H1 (cell line): ENCODE data around the gene SELENOO. TPM values are rescaled to one million over a fixed set of nuclear protein-coding genes. Genes with fewer than 3 reads are reported as not detected.

Experiments used
- CTCF ChIA-PET: fragments of 300-600 bp; sonication (Branson Sonifier 250); formaldehyde crosslinking; loops from one replicate; lab custom pipeline; 2021; ENCODE audit not compliant: partially characterized antibody; lab: Charles Lee
- POLR2A ChIA-PET: fragments of 300-600 bp; sonication (Branson Sonifier 250); formaldehyde crosslinking; loops from one replicate; lab custom pipeline; 2021; ENCODE audit warnings: inconsistent platforms; ENCODE audit not compliant: partially characterized antibody; lab: Charles Lee
- DNase-seq, 2 experiments: peaks; one replicate each; pipeline versions ENCODE4 v3.0.0 to v3.0.0-alpha.2; 2010 to 2022; ENCODE audit warnings: low spot score in 2 of 2, low read depth in 1 of 2, mixed read lengths in 1 of 2
- FAIRE-seq: peaks from 2 replicates; lab custom pipeline; 2011; peaks lifted over from hg19 to GRCh38; lab: Jason Lieb, UNC
- H2AFZ ChIP-seq: 2 replicates; pipeline ENCODE4 v1.8.1; 2012; ENCODE audit warnings: low read length, inconsistent platforms
- H2AK5ac ChIP-seq: 2 replicates; pipeline ENCODE4 v1.6.1; 2013; ENCODE audit warnings: low read depth, low read length
- H2BK120ac ChIP-seq: replicated peaks from 2 replicates; pipeline ENCODE3; 2013; ENCODE audit warnings: low read depth, low read length, inconsistent platforms
- H2BK12ac ChIP-seq: 2 replicates; pipeline ENCODE4 v1.6.1; 2013; ENCODE audit warnings: low read depth, low read length
- H2BK15ac ChIP-seq: 2 replicates; pipeline ENCODE4 v1.6.1; 2013; ENCODE audit warnings: low read length
- H2BK20ac ChIP-seq: 2 replicates; pipeline ENCODE4 v1.6.1; 2013; ENCODE audit warnings: low read length
- H2BK5ac ChIP-seq: 2 replicates; pipeline ENCODE4 v1.6.1; 2013; ENCODE audit warnings: low read depth, low read length
- H3K14ac ChIP-seq: 2 replicates; pipeline ENCODE4 v1.6.1; 2013; ENCODE audit warnings: inconsistent platforms; ENCODE audit not compliant: insufficient read length
- H3K18ac ChIP-seq: 2 replicates; pipeline ENCODE4 v1.6.1; 2013; ENCODE audit warnings: low read length; ENCODE audit errors: extremely low read depth
- H3K23ac ChIP-seq: 2 replicates; pipeline ENCODE4 v1.6.1; 2013; ENCODE audit warnings: inconsistent platforms; ENCODE audit not compliant: insufficient read length
- H3K23me2 ChIP-seq: 2 replicates; pipeline ENCODE4 v1.6.1; 2013; ENCODE audit warnings: low read depth, low read length
- H3K27ac ChIP-seq: 2 replicates; pipeline ENCODE4 v1.6.1; 2011; ENCODE audit warnings: low read depth, low read length, inconsistent platforms
- H3K27me3 ChIP-seq, 4 experiments: replicated peaks in 1 of 4; 1 replicate in 1 of 4; 2 replicates in 3 of 4; pipeline versions ENCODE4 v1.6.1 to v1.8.1; 2011 to 2013; ENCODE audit warnings: low read length in 3 of 4, mild to moderate bottlenecking in 3 of 4, inconsistent platforms in 2 of 4, mixed read lengths in 2 of 4, moderate library complexity in 1 of 4; ENCODE audit not compliant: control insufficient read depth in 3 of 4, insufficient read depth in 3 of 4; ENCODE audit errors: extremely low read depth in 1 of 4
- H3K36me3 ChIP-seq, 4 experiments: 2 replicates each; pipeline versions ENCODE4 v1.6.1 to v1.8.1; 2011 to 2013; ENCODE audit warnings: mild to moderate bottlenecking in 4 of 4, low read length in 3 of 4, moderate library complexity in 2 of 4, control low read depth in 1 of 4, inconsistent platforms in 1 of 4; ENCODE audit not compliant: insufficient read depth in 4 of 4, control insufficient read depth in 2 of 4
- H3K4ac ChIP-seq: replicated peaks from 2 replicates; pipeline ENCODE3; 2013; ENCODE audit warnings: low read length, low read depth, mixed read lengths, inconsistent platforms; ENCODE audit not compliant: insufficient read length
- H3K4me1 ChIP-seq, 4 experiments: replicated peaks in 1 of 4; 1 replicate in 1 of 4; 2 replicates in 3 of 4; pipeline versions ENCODE4 v1.6.1 to v1.8.1; 2011 to 2013; ENCODE audit warnings: low read length in 3 of 4, inconsistent platforms in 2 of 4, mixed read lengths in 1 of 4; ENCODE audit not compliant: insufficient read depth in 4 of 4, control insufficient read depth in 3 of 4
- H3K4me2 ChIP-seq, 2 experiments: 2 replicates each; pipeline versions ENCODE4 v1.6.1 to v1.8.1; 2011 to 2013; ENCODE audit warnings: low read depth in 2 of 2, low read length in 2 of 2, control low read depth in 1 of 2, inconsistent platforms in 1 of 2, mild to moderate bottlenecking in 1 of 2; ENCODE audit not compliant: insufficient read depth in 1 of 2
- H3K4me3 ChIP-seq, 4 experiments: fragments of 200-600, 300-600 bp in 1 of 4; sonication (generic), shearing (Covaris generic), sonication (Bioruptor Twin) in 1 of 4; 2 replicates each; pipeline versions ENCODE4 v1.5.1 to v1.8.1; 2011 to 2016; ENCODE audit warnings: low read length in 4 of 4, low read depth in 3 of 4, control low read depth in 2 of 4, inconsistent platforms in 2 of 4, mild to moderate bottlenecking in 2 of 4, mixed read lengths in 1 of 4, moderate library complexity in 1 of 4; ENCODE audit not compliant: insufficient read depth in 2 of 4; ENCODE audit errors: extremely low read depth in 1 of 4
- H3K56ac ChIP-seq: replicated peaks from 2 replicates; pipeline ENCODE3; 2013; ENCODE audit warnings: low read depth, mild to moderate bottlenecking, mixed read lengths, low read length, inconsistent platforms; ENCODE audit not compliant: insufficient read length
- H3K79me1 ChIP-seq: 2 replicates; pipeline ENCODE4 v1.6.1; 2013; ENCODE audit warnings: low read depth, low read length, control low read depth
- H3K79me2 ChIP-seq, 2 experiments: 2 replicates each; pipeline versions ENCODE4 v1.6.1 to v1.8.1; 2012 to 2013; ENCODE audit warnings: low read length in 2 of 2, mild to moderate bottlenecking in 2 of 2, inconsistent platforms in 1 of 2; ENCODE audit not compliant: insufficient read depth in 2 of 2, control insufficient read depth in 1 of 2
- H3K9ac ChIP-seq, 4 experiments: replicated peaks in 1 of 4; 1 replicate in 1 of 4; 2 replicates in 3 of 4; pipeline versions ENCODE4 v1.6.1 to v1.8.1; 2011 to 2013; ENCODE audit warnings: low read depth in 3 of 4, low read length in 3 of 4, control low read depth in 2 of 4, mild to moderate bottlenecking in 2 of 4, moderate library complexity in 2 of 4, inconsistent platforms in 1 of 4; ENCODE audit errors: extremely low read depth in 1 of 4
- H3K9me3 ChIP-seq, 2 experiments: 2 replicates each; pipeline versions ENCODE4 v1.6.1 to v1.8.1; 2012 to 2013; ENCODE audit warnings: mild to moderate bottlenecking in 2 of 2, moderate library complexity in 2 of 2, control low read depth in 1 of 2, inconsistent platforms in 1 of 2, low read depth in 1 of 2, low read length in 1 of 2, mixed read lengths in 1 of 2; ENCODE audit not compliant: insufficient read depth in 2 of 2
- H4K20me1 ChIP-seq, 2 experiments: replicated peaks in 1 of 2; 2 replicates each; pipeline versions ENCODE3 to v1.8.1; 2011 to 2013; ENCODE audit warnings: inconsistent platforms in 2 of 2, low read length in 2 of 2, mild to moderate bottlenecking in 1 of 2; ENCODE audit not compliant: insufficient read depth in 2 of 2, control insufficient read depth in 1 of 2
- H4K5ac ChIP-seq: 2 replicates; pipeline ENCODE4 v1.6.1; 2013; ENCODE audit warnings: low read length, low read depth, mixed read lengths, inconsistent platforms; ENCODE audit not compliant: insufficient read length
- H4K8ac ChIP-seq: 2 replicates; pipeline ENCODE4 v1.8.0; 2013; ENCODE audit warnings: mild to moderate bottlenecking, moderate library complexity, low read length, inconsistent platforms; ENCODE audit not compliant: insufficient read depth; ENCODE audit errors: extremely low read depth
- H4K91ac ChIP-seq: replicated peaks from 2 replicates; pipeline ENCODE3; 2013; ENCODE audit warnings: low read length, mixed read lengths, inconsistent platforms; ENCODE audit not compliant: insufficient read length
- CEBPB ChIP-seq: IDR thresholded peaks from 2 replicates; pipeline ENCODE4 v1.6.1; 2012; ENCODE audit warnings: low read depth, low read length
- CTBP2 ChIP-seq: IDR thresholded peaks from 2 replicates; pipeline ENCODE4 v1.7.0; 2011; ENCODE audit warnings: borderline replicate concordance, mild to moderate bottlenecking, moderate library complexity, mixed read lengths, low read length; ENCODE audit not compliant: insufficient read depth, insufficient read length
- E2F6 ChIP-seq: IDR thresholded peaks from 2 replicates; pipeline ENCODE4 v1.6.1; 2012; ENCODE audit warnings: inconsistent platforms
- EGR1 ChIP-seq: IDR thresholded peaks from 2 replicates; pipeline ENCODE4 v1.6.1; 2011; ENCODE audit warnings: low read depth, low read length, borderline replicate concordance
- EZH2 ChIP-seq: fragments of 200-600 bp; sonication (generic); IDR thresholded peaks from 2 replicates; pipeline ENCODE4 v1.7.1; 2012; ENCODE audit warnings: low read depth, mild to moderate bottlenecking, moderate library complexity, low read length, inconsistent platforms; ENCODE audit not compliant: severe bottlenecking
- KDM4A ChIP-seq: IDR thresholded peaks from one replicate; pipeline ENCODE4 v1.7.1; 2012; ENCODE audit warnings: low read depth, mild to moderate bottlenecking, moderate library complexity, low read length, inconsistent platforms; ENCODE audit not compliant: severe bottlenecking
- KDM5A ChIP-seq: fragments of 200-600 bp; IDR thresholded peaks from 2 replicates; pipeline ENCODE4 v1.7.1; 2012; ENCODE audit warnings: mild to moderate bottlenecking, low read length, inconsistent platforms, mixed read lengths
- RBBP5 ChIP-seq: IDR thresholded peaks from 2 replicates; pipeline ENCODE4 v1.7.1; 2012; ENCODE audit warnings: low read depth, mild to moderate bottlenecking, inconsistent platforms, low read length, moderate library complexity, borderline replicate concordance
- SIN3A ChIP-seq, 2 experiments: IDR thresholded peaks in 1 of 2; conservative IDR thresholded peaks in 1 of 2; 2 replicates each; pipeline ENCODE4 v1.6.1; 2011 to 2012; ENCODE audit warnings: low read length in 2 of 2, improper control_type of control experiment in 1 of 2, low read depth in 1 of 2, mild to moderate bottlenecking in 1 of 2
- SRF ChIP-seq: IDR thresholded peaks from 2 replicates; pipeline ENCODE4 v1.6.1; 2011; ENCODE audit warnings: mild to moderate bottlenecking, low read depth, low read length, moderate library complexity
- ZNF274 ChIP-seq: IDR thresholded peaks from 2 replicates; pipeline ENCODE4 v1.7.0; 2012; ENCODE audit warnings: low read length, borderline replicate concordance; ENCODE audit errors: extremely low read depth
- WGBS, 2 experiments: shearing (Covaris generic) in 1 of 2; methylation state at CpG; one replicate each; pipeline versions ENCODE4 v1.1.6 to v1.1.7; 2013 to 2015; ENCODE audit warnings: low lambda C conversion rate in 2 of 2, mixed read lengths in 2 of 2, inconsistent platforms in 1 of 2, low coverage in 1 of 2, missing lambda C conversion rate in 1 of 2; ENCODE audit not compliant: insufficient replicate concordance in 2 of 2, insufficient coverage in 1 of 2, insufficient read length in 1 of 2; ENCODE audit errors: extremely low coverage in 1 of 2, missing lambda C conversion rate in 1 of 2; 5-methylcytosine and 5-hydroxymethylcytosine counted together
- polyA plus RNA-seq, 7 experiments: library from polyadenylated mRNA; depleted of rRNA in 3 of 7; stranded (reverse) in 5 of 7; unstranded in 2 of 7; fragments of >200 nt in 5 of 7; fragments of 200-250 nt in 2 of 7; gene quantifications; 1 replicate in 5 of 7; 2 replicates in 1 of 7; 4 replicates in 1 of 7; pipeline versions ENCODE4 v1.2.1 to v1.2.3, GENCODE V29; 2011 to 2013; ENCODE audit warnings: missing spikeins in 2 of 7, mixed read lengths in 2 of 7
- total RNA-seq: library from RNA; stranded (reverse); fragmentation: NEBNext Ultra II Directional; extraction: Animal tissue kit (Norgen Biotek cat#: 25700); gene quantifications from 2 replicates; pipeline ENCODE4 v1.2.1, GENCODE V29; 2021

The SELENOO gene
- total and polyA plus RNA-seq, 2 of the 8 experiments (the other 6 are each of a cell fraction or from before 2014, with no cell fraction given) = 18.6 to 25.1 TPM

- peaks cover 0 to 8% (median under 1%) of the 10 kb centered on the region in 4 experiments; a peak in 2 of 7 replicates for H3K27me3 ChIP-seq
- no peak overlapping the region for H3K9ac ChIP-seq
- H4K91ac ChIP-seq = no peak overlapping the region
- no peak overlapping the region for H2BK15ac ChIP-seq
- H2AK5ac ChIP-seq = no peak overlapping the region
- H2BK20ac ChIP-seq = no peak overlapping the region
- H3K79me1 ChIP-seq = no peaks in the 10 kb centered on the region
- DNase-seq (no peak), FAIRE-seq (no peak)
- H4K20me1 ChIP-seq = peaks cover 0 to 2% of the 10 kb centered on the region in 2 experiments
- H3K23ac ChIP-seq = no peak overlapping the region
- 94% methylated on average over 7 of the region's 7 CpGs; no CpG with 5 or more reads in 1 of the 2 experiments for WGBS, 2 experiments
- H4K8ac ChIP-seq = no peak overlapping the region
- no peak overlapping the region for H2BK5ac ChIP-seq
- no peaks in the 10 kb centered on the region for H3K9me3 ChIP-seq
- no peak overlapping the region for H3K4me2 ChIP-seq
- no peaks in the 10 kb centered on the region for H3K36me3 ChIP-seq
- no peak overlapping the region for H3K4ac ChIP-seq
- H3K27ac ChIP-seq = no peak overlapping the region
- no peak overlapping the region for H3K56ac ChIP-seq
- no peaks in the 10 kb centered on the region for H3K79me2 ChIP-seq
- H3K18ac ChIP-seq = no peak overlapping the region
- no peaks in the 10 kb centered on the region for H3K23me2 ChIP-seq
- TF ChIP-seq EGR1 (no peak), E2F6 (no peak), SRF (no peak), ZNF274 (no peak), CTBP2 (no peak), KDM4A (no peak), CEBPB (no peak), KDM5A (no peak), SIN3A (conservative IDR thresholded peaks at IDR 0.05 in 1 of 2, IDR thresholded peaks at IDR 0.05 in 1 of 2; ENCODE audit: low read depth in 1 of 2, low read length in 2 of 2) (no peak), RBBP5 (no peak), EZH2 (no peak)
- H2BK12ac ChIP-seq = no peak overlapping the region
- H2BK120ac ChIP-seq = no peak overlapping the region
- H4K5ac ChIP-seq = no peak overlapping the region
- H3K14ac ChIP-seq = no peak overlapping the region
- no peak overlapping the region for H3K4me3 ChIP-seq
- H3K4me1 ChIP-seq = peaks cover 0 to 3% (median 0%) of the 10 kb centered on the region in 4 experiments; a peak in 2 of 7 replicates
- CTCF ChIA-PET = interaction anchor here (0.8 to 9.4 kb wide), 7 partner anchors 12 to 104 kb away, joined by 3 to 83 read pairs (median 4); no protein-coding TSS in a partner anchor
- H2AFZ ChIP-seq = no peak overlapping the region
- POLR2A ChIA-PET = interaction anchor here (1.2 kb wide), 1 partner anchor 13 kb away, joined by 3 read pairs; no protein-coding TSS in a partner anchor
Observed at GRCh38 chr22:50153756-50154140, 47.1 kb upstream of the SELENOO start.
